HG02852 (cell line): ENCODE measurements around the gene SYT17.

Experiments
- ATAC-seq: cut with Tn5 transposase; IDR thresholded peaks from one replicate; pipeline ENCODE4 v1.9.1; 2021; ENCODE audit warnings: mild to moderate bottlenecking, moderate library complexity; ENCODE audit not compliant: unreplicated experiment

SYT17 gene

GRCh38 chr16:19245326-19245925 lies 77.4 kb downstream of the SYT17 start:
- no peak for ATAC-seq

GRCh38 chr16:19252904-19253303 lies 84.9 kb downstream of the SYT17 start:
- ATAC-seq, result no peak

GRCh38 chr16:19254611-19255010 lies 86.6 kb downstream of the SYT17 start:
- no peak for ATAC-seq

GRCh38 chr16:19264123-19264673 lies 96.2 kb downstream of the SYT17 start:
- ATAC-seq, result no peak

GRCh38 chr16:19265380-19265930 lies 97.4 kb downstream of the SYT17 start:
- ATAC-seq, result no peak

- no peak for ATAC-seq
Measured at GRCh38 chr16:19266774-19267173, 98.7 kb downstream of the SYT17 start.

- ATAC-seq, result no peak
Measured at GRCh38 chr16:19269098-19269497, 101.1 kb downstream of the SYT17 start.

GRCh38 chr16:19274165-19274797 lies 106.2 kb downstream of the SYT17 start:
- ATAC-seq, result no peak

GRCh38 chr16:19278403-19278802 lies 110.4 kb downstream of the SYT17 start:
- ATAC-seq, result no peak

GRCh38 chr16:19281246-19281645 lies 113.2 kb downstream of the SYT17 start:
- no peak for ATAC-seq

GRCh38 chr16:19282101-19282500 lies 114.1 kb downstream of the SYT17 start:
- no peak for ATAC-seq

GRCh38 chr16:19283637-19284036 lies 115.6 kb downstream of the SYT17 start:
- ATAC-seq, result no peak

GRCh38 chr16:19284207-19284606 lies 116.2 kb downstream of the SYT17 start:
- ATAC-seq, result no peak

- ATAC-seq, result no peak
Measured at GRCh38 chr16:19285431-19285830, 117.4 kb downstream of the SYT17 start, which contains the start of gene CLEC19A. TSS of gene CLEC19A (plus strand) at chr16:19285731. CDS start at chr16:19285852, 121 bp downstream.

GRCh38 chr16:19286827-19287226 lies 118.8 kb downstream of the SYT17 start:
- ATAC-seq, result no peak

GRCh38 chr16:19287241-19287640 lies 119.2 kb downstream of the SYT17 start:
- ATAC-seq, result no peak

- no peak for ATAC-seq
Measured at GRCh38 chr16:19288872-19289799, 121.1 kb downstream of the SYT17 start.

- ATAC-seq, result no peak
Measured at GRCh38 chr16:19289811-19290485, 121.9 kb downstream of the SYT17 start.

GRCh38 chr16:19290860-19291259 lies 122.8 kb downstream of the SYT17 start:
- ATAC-seq, result no peak

GRCh38 chr16:19291475-19291874 lies 123.4 kb downstream of the SYT17 start:
- ATAC-seq, result no peak
